HepG2 (cell line): ENCODE measurements around the gene PAIP2. TPM values are rescaled to one million over a fixed set of nuclear protein-coding genes. Genes with fewer than 3 reads are reported as not detected.

Experiments
- BRD4 ChIP-seq: sonication (generic); formaldehyde crosslinking; IDR thresholded peaks from 2 replicates; pipeline ENCODE4 v1.4.0; 2020; ENCODE audit warnings: missing genetic modification reagents
- CERS6 ChIP-seq: sonication (generic); formaldehyde crosslinking; IDR thresholded peaks from 2 replicates; pipeline ENCODE4 v1.5.0; 2020; ENCODE audit warnings: missing genetic modification reagents
- E2F2 ChIP-seq: sonication (generic); formaldehyde crosslinking; IDR thresholded peaks from 2 replicates; pipeline ENCODE4 v1.4.0; 2020; ENCODE audit warnings: missing genetic modification reagents, borderline replicate concordance
- HNF1A ChIP-seq, 2 experiments: sonication (generic) in 1 of 2; formaldehyde crosslinking in 1 of 2; IDR thresholded peaks; 2 replicates each; pipeline versions ENCODE4 v1.4.0 to v1.6.1; 2016 to 2020; ENCODE audit warnings: borderline replicate concordance in 1 of 2, low read depth in 1 of 2, mild to moderate bottlenecking in 1 of 2, missing genetic modification reagents in 1 of 2
- HNRNPL ChIP-seq: fragments of 200-400 bp; formaldehyde crosslinking; IDR thresholded peaks from 2 replicates; pipeline ENCODE4 v1.6.1; 2017; ENCODE audit warnings: mild to moderate bottlenecking, low read depth, low read length
- ISX ChIP-seq: sonication (generic); formaldehyde crosslinking; conservative IDR thresholded peaks from 2 replicates; pipeline ENCODE4 v1.5.0; 2020; ENCODE audit warnings: missing genetic modification reagents
- KAT2B ChIP-seq: fragments of 150-350 bp; IDR thresholded peaks from 2 replicates; pipeline ENCODE4 v1.6.1; 2014; ENCODE audit warnings: low read depth, low read length, borderline replicate concordance
- NFYB ChIP-seq: sonication (generic); formaldehyde crosslinking; IDR thresholded peaks from 2 replicates; pipeline ENCODE4 v1.4.0; 2020; ENCODE audit warnings: missing genetic modification reagents
- NPAS2 ChIP-seq: sonication (generic); formaldehyde crosslinking; IDR thresholded peaks from 2 replicates; pipeline ENCODE4 v1.8.0; 2022; ENCODE audit warnings: mild to moderate bottlenecking, missing genetic modification reagents, borderline replicate concordance
- RCOR2 ChIP-seq: IDR thresholded peaks from 2 replicates; pipeline ENCODE4 v1.6.1; 2016; ENCODE audit warnings: missing biosample characterization, missing genetic modification reagents
- SAP130 ChIP-seq: IDR thresholded peaks from 2 replicates; pipeline ENCODE4 v1.6.1; 2016; ENCODE audit warnings: low read depth
- SMAD9 ChIP-seq: sonication (generic); formaldehyde crosslinking; IDR thresholded peaks from 2 replicates; pipeline ENCODE4 v1.5.1; 2020; ENCODE audit warnings: mild to moderate bottlenecking, missing genetic modification reagents
- SUZ12 ChIP-seq: fragments of 150-350 bp; IDR thresholded peaks from 2 replicates; pipeline ENCODE4 v1.6.1; 2014; ENCODE audit warnings: low read depth, low read length
- ZBTB49 ChIP-seq: sonication (generic); formaldehyde crosslinking; IDR thresholded peaks from 2 replicates; pipeline ENCODE4 v1.4.0; 2020; ENCODE audit warnings: missing genetic modification reagents, borderline replicate concordance
- ZC3H4 ChIP-seq: sonication (generic); formaldehyde crosslinking; IDR thresholded peaks from 2 replicates; pipeline ENCODE4 v1.4.0; 2020; ENCODE audit warnings: missing genetic modification reagents, borderline replicate concordance
- ZNF260 ChIP-seq: sonication (generic); formaldehyde crosslinking; IDR thresholded peaks from 2 replicates; pipeline ENCODE4 v1.4.0; 2020; ENCODE audit warnings: missing genetic modification reagents, low read depth, mild to moderate bottlenecking, borderline replicate concordance
- ZNF264 ChIP-seq: sonication (generic); formaldehyde crosslinking; IDR thresholded peaks from 2 replicates; pipeline ENCODE4 v1.4.0; 2020; ENCODE audit warnings: missing genetic modification reagents
- ZNF331 ChIP-seq: sonication (generic); formaldehyde crosslinking; IDR thresholded peaks from 2 replicates; pipeline ENCODE4 v1.4.0; 2020; ENCODE audit warnings: missing genetic modification reagents
- ZNF577 ChIP-seq: sonication (generic); formaldehyde crosslinking; IDR thresholded peaks from 2 replicates; pipeline ENCODE4 v1.4.0; 2020; ENCODE audit warnings: mild to moderate bottlenecking, low read depth, missing genetic modification reagents, borderline replicate concordance
- ZNF672 ChIP-seq: sonication (generic); formaldehyde crosslinking; IDR thresholded peaks from 2 replicates; pipeline ENCODE4 v1.8.1; 2022; ENCODE audit warnings: missing genetic modification reagents
- ZNF709 ChIP-seq: sonication (generic); formaldehyde crosslinking; IDR thresholded peaks from 2 replicates; pipeline ENCODE4 v1.5.0; 2020; ENCODE audit warnings: mild to moderate bottlenecking, missing genetic modification reagents
- polyA plus RNA-seq, 8 experiments: library from polyadenylated mRNA; depleted of rRNA in 3 of 8; stranded (reverse) in 7 of 8; unstranded in 1 of 8; fragments of >200 nt; fragmentation: Illumina TruSeq in 4 of 8; extraction: Trizol in 4 of 8; gene quantifications; 2 replicates each; pipeline versions ENCODE4 v1.2.1 to v1.2.3, GENCODE V29; 2011 to 2016; ENCODE audit warnings: low read depth in 4 of 8, missing spikeins in 1 of 8, mixed read lengths in 1 of 8; ENCODE audit not compliant: insufficient read depth in 1 of 8
- total RNA-seq, 5 experiments: library from RNA; depleted of rRNA; stranded (reverse); fragments of >200 nt; fragmentation: Illumina TruSeq; extraction: Trizol; gene quantifications; 2 replicates each; pipeline ENCODE4 v1.2.3, GENCODE V29; 2016; ENCODE audit warnings: low read depth in 1 of 5

The PAIP2 gene
- total and polyA plus RNA-seq, 2 of the 13 experiments (the other 11 are each of a cell fraction or from before 2014, with no cell fraction given) = 61.5 to 76.3 TPM

GRCh38 chr5:139383275-139383992, 41.8 kb downstream of the PAIP2 start, which contains the start of gene SLC23A1 (continued):
- TF ChIP-seq NFYB (CRISPR knock-in tag) = no peak
- TF ChIP-seq ZC3H4 (CRISPR knock-in tag) = no peak
- TF ChIP-seq CERS6 = no peak
- TF ChIP-seq KAT2B = no peak
- no peak for TF ChIP-seq BRD4 (CRISPR knock-in tag)
- peak; percentile 88 for TF ChIP-seq HNRNPL
- TF ChIP-seq ZNF331 (CRISPR knock-in tag) = 0 out of 2 replicates have a peak, but pooled peaks have one; percentile 9
- no peak for TF ChIP-seq ZNF260 (CRISPR knock-in tag)
- no peak for TF ChIP-seq ZBTB49 (CRISPR knock-in tag)
- no peak for TF ChIP-seq ZNF577 (CRISPR knock-in tag)
- no peak for TF ChIP-seq E2F2 (CRISPR knock-in tag)
- TF ChIP-seq RCOR2 = no peak
- TF ChIP-seq ZNF672 = no peak
- no peak for TF ChIP-seq SUZ12
- no peak for TF ChIP-seq SMAD9 (CRISPR knock-in tag)
- TF ChIP-seq ZNF709 = no peak
- no peak for TF ChIP-seq ISX (CRISPR knock-in tag)
- TF ChIP-seq NPAS2 (CRISPR knock-in tag) = no peak
- TF ChIP-seq ZNF264 (CRISPR knock-in tag) = no peak
- peak; percentile 60 for TF ChIP-seq SAP130 (CRISPR knock-in tag)
- TF ChIP-seq HNF1A (IDR thresholded peaks at IDR 0.05; ENCODE audit: low read depth) = peak; percentile 60
- TF ChIP-seq HNF1A (CRISPR knock-in tag; IDR thresholded peaks at IDR 0.05; ENCODE audit: borderline replicate concordance) = peak; percentile 76; the same call in 1 of the 2 replicates
